Measurements from ENCODE around the gene RAD51B.

GRCh38 chr14:68753690-68754089 lies 934.1 kb downstream of the RAD51B start:
- no peak for TF ChIP-seq CTCF (tag by site-specific recombination; IDR thresholded peaks at IDR 0.05)
- no peak for TF ChIP-seq ZBTB7A (tag by site-specific recombination; IDR thresholded peaks at IDR 0.05; ENCODE audit: low read depth)
- TF ChIP-seq REST (tag by site-specific recombination; IDR thresholded peaks at IDR 0.05) = no peak
- no peak for TF ChIP-seq WT1 (tag by site-specific recombination; IDR thresholded peaks at IDR 0.05)
- no peak for TF ChIP-seq ZNF426 (tag by site-specific recombination; IDR thresholded peaks at IDR 0.05)
- no peak for TF ChIP-seq ZBTB21 (tag by site-specific recombination; IDR thresholded peaks at IDR 0.05)
- no peak for TF ChIP-seq ZNF510 (tag by site-specific recombination; IDR thresholded peaks at IDR 0.05; ENCODE audit: insufficient replicate concordance)
- TF ChIP-seq ZNF513 (tag by site-specific recombination; IDR thresholded peaks at IDR 0.05) = no peak

All from HEK293 (cell line).